Spleen (tissue), 11 donors: Measurements from ENCODE around the gene PRIM2. TPM values are rescaled to one million over a fixed set of nuclear protein-coding genes. Genes with fewer than 3 reads are reported as not detected.
A peak's percentile ranks its signal among the peaks of the same experiment; 100 is the strongest.
"Not testable (repeated sequence)": the region's sequence is repeated elsewhere in the genome, so short reads cannot be mapped to it uniquely, and the experiment has no call there.

Experiments
- DNase-seq: peaks from one replicate; pipeline ENCODE4 v3.0.0-alpha.2; 2020
- H3K27ac ChIP-seq, 8 donors: fragments of 200-600 bp; sonication (generic) in 7 of 8; 1 replicate in 4 of 8; 2 replicates in 4 of 8; pipeline versions ENCODE4 v1.5.0 to v1.8.0; 2016 to 2021; ENCODE audit warnings: inconsistent platforms in 4 of 8, mild to moderate bottlenecking in 4 of 8, moderate library complexity in 1 of 8
- H3K27me3 ChIP-seq, 7 donors: fragments of 200-600 bp; sonication (generic) in 6 of 7; replicated peaks in 1 of 7; 1 replicate in 4 of 7; 2 replicates in 3 of 7; pipeline versions ENCODE4 v1.5.0 to v1.8.0; 2016 to 2021; ENCODE audit warnings: inconsistent platforms in 3 of 7, mild to moderate bottlenecking in 1 of 7
- H3K36me3 ChIP-seq, 6 donors: fragments of 200-600 bp; sonication (generic) in 5 of 6; 1 replicate in 4 of 6; 2 replicates in 2 of 6; pipeline versions ENCODE4 v1.5.0 to v1.8.0; 2016 to 2021; ENCODE audit warnings: inconsistent platforms in 2 of 6
- H3K4me1 ChIP-seq, 6 donors: fragments of 200-600 bp; sonication (generic) in 5 of 6; 1 replicate in 3 of 6; 2 replicates in 3 of 6; pipeline versions ENCODE4 v1.5.0 to v1.8.0; 2016 to 2021; ENCODE audit warnings: inconsistent platforms in 3 of 6
- H3K4me3 ChIP-seq, 8 donors: fragments of 200-600 bp; sonication (generic) in 7 of 8; 1 replicate in 4 of 8; 2 replicates in 4 of 8; pipeline versions ENCODE4 v1.5.0 to v1.8.0; 2016 to 2021; ENCODE audit warnings: inconsistent platforms in 4 of 8, mild to moderate bottlenecking in 4 of 8, moderate library complexity in 2 of 8
- H3K9me3 ChIP-seq, 8 donors: fragments of 200-600 bp; sonication (generic) in 7 of 8; 1 replicate in 4 of 8; 2 replicates in 4 of 8; pipeline versions ENCODE4 v1.5.0 to v1.8.0; 2016 to 2021; ENCODE audit warnings: inconsistent platforms in 4 of 8
- POLR2A ChIP-seq, 3 donors: fragments of 450-650 bp; IDR thresholded peaks; one replicate each; pipeline ENCODE4 v1.5.1; 2017; ENCODE audit warnings: antibody characterized with exemption in 3 of 3, mild to moderate bottlenecking in 1 of 3
- POLR2AphosphoS5 ChIP-seq, 3 donors: sonication (generic); formaldehyde crosslinking; IDR thresholded peaks; one replicate each; pipeline ENCODE4 v1.5.1; 2017; ENCODE audit warnings: antibody characterized with exemption in 3 of 3
- WGBS, 5 donors: extraction: QIAGEN DNeasy Blood & Tissue Kit in 3 of 5; methylation state at CpG; one replicate each; pipeline versions ENCODE4 v1.1.5 to v1.1.7; 2013 to 2018; 5-methylcytosine and 5-hydroxymethylcytosine counted together
- intact Hi-C: fragments of 100-400 bp; cut with DNase I; formaldehyde crosslinking; loops from one replicate; pipeline ENCODE4 v1.15.0; 2023; ENCODE audit warnings: low total_unique reads
- polyA plus RNA-seq, 3 donors: library from polyadenylated mRNA; stranded (reverse); fragments of 200-250 nt; gene quantifications; one replicate each; pipeline ENCODE4 v1.2.1, GENCODE V29; 2013
- total RNA-seq, 7 donors: library from RNA; depleted of rRNA in 3 of 7; stranded (reverse); fragments of >200 nt in 3 of 7; fragmentation: NEBNext Ultra II Directional in 4 of 7; extraction: Animal tissue kit (Norgen Biotek cat#: 25700) in 4 of 7; gene quantifications; one replicate each; pipeline versions ENCODE4 v1.1.0 to v1.2.1, GENCODE V29; 2016 to 2021
- TF ChIP-seq, protein P1 (sequence below), 11 experiments: fragments of 200-600 bp in 7 of 11; fragments of 450-650 bp in 4 of 11; sonication (generic) in 4 of 11; IDR thresholded peaks in 8 of 11; conservative IDR thresholded peaks in 3 of 11; 1 replicate in 7 of 11; 2 replicates in 4 of 11; pipeline versions ENCODE4 v1.4.0 to v1.8.0; 2016 to 2021; ENCODE audit warnings: antibody characterized with exemption in 11 of 11, inconsistent platforms in 4 of 11, mild to moderate bottlenecking in 1 of 11
- donor health status: healthy with polysubstance abuse.
- donor health status: DM: no; HTN: no; CAD: no; lungs with moderate emphysema.
- donor health status: DM: no; HTN: no; CAD: no.
- donor health status: Bipolar disorder and iron deficiency.
- donor health status: healthy.
- donor health status: DM: no; HTN: no; CAD: no.
- donor health status: DM: yes; HTN: yes; CAD: no.

PRIM2 gene
- total and polyA plus RNA-seq, 10 donors: 6.0 to 20.2 (median 13.9) TPM

DNA sequence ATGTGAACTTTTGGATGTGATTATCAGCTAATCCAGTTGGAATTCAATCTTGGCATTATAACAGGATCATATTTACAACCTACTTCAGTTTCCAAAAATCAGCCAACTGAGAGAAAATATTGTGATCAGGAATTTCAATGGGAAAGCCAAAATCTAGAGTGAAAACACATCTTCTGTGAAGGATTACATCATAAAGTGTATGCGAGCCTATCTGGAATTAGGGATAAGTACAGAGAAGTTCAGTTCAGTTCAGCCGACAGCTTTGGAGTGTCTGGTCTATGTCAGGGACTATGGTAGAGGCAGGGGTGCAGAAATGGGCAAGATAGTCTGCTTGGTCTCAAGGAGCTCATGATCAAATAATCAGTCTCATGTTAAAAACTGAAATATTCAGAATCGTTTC is 12.3 kb upstream of the PRIM2 start:
- 62 to 82% (median 76%) methylated on average over 3 of the region's 3 CpGs for WGBS, 5 donors
- H3K36me3 ChIP-seq: no peaks in the 10 kb centered on the region
- TF ChIP-seq, protein P1, sequence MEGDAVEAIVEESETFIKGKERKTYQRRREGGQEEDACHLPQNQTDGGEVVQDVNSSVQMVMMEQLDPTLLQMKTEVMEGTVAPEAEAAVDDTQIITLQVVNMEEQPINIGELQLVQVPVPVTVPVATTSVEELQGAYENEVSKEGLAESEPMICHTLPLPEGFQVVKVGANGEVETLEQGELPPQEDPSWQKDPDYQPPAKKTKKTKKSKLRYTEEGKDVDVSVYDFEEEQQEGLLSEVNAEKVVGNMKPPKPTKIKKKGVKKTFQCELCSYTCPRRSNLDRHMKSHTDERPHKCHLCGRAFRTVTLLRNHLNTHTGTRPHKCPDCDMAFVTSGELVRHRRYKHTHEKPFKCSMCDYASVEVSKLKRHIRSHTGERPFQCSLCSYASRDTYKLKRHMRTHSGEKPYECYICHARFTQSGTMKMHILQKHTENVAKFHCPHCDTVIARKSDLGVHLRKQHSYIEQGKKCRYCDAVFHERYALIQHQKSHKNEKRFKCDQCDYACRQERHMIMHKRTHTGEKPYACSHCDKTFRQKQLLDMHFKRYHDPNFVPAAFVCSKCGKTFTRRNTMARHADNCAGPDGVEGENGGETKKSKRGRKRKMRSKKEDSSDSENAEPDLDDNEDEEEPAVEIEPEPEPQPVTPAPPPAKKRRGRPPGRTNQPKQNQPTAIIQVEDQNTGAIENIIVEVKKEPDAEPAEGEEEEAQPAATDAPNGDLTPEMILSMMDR (IDR thresholded peaks at IDR 0.05 in 8 of 11, conservative IDR thresholded peaks at IDR 0.05 in 3 of 11): no peak
- TF ChIP-seq POLR2AphosphoS5 (IDR thresholded peaks at IDR 0.05): no peak
- TF ChIP-seq POLR2A (IDR thresholded peaks at IDR 0.05): no peak
- intact Hi-C loops: no loop called here
- no peak for DNase-seq
- no peak overlapping the region for H3K27ac ChIP-seq
- no peak overlapping the region for H3K4me3 ChIP-seq
- no peaks in the 10 kb centered on the region for H3K4me1 ChIP-seq
- no peaks in the 10 kb centered on the region for H3K9me3 ChIP-seq
- peaks cover 0 to 9% (median 0%) of the 10 kb centered on the region in 7 donors for H3K27me3 ChIP-seq

DNA sequence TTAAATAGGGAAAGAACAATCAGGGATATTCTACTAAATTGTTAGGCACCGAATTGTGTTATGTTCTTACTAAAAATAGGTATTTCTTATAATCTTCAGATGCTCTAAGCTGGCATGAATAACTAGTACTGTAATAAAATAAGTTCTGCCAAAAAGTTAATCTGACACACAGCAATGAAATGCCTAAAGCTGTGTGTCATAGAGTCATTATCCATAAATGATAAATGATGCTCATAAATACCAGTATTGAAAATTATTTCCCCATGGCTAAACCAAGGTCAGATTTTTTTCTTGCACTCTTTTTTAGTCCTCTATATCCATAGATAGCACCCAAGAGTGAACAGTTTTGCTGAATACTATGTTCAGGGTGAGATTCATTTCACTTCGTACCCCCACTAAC is 11.7 kb upstream of the PRIM2 start:
- H3K4me3 ChIP-seq: no peak overlapping the region
- H3K4me1 ChIP-seq: no peaks in the 10 kb centered on the region
- H3K27me3 ChIP-seq: peaks cover 0 to 12% (median 0%) of the 10 kb centered on the region in 7 donors
- intact Hi-C loops: no loop called here
- DNase-seq: no peak
- TF ChIP-seq, protein P1 (IDR thresholded peaks at IDR 0.05 in 8 of 11, conservative IDR thresholded peaks at IDR 0.05 in 3 of 11): no peak
- no peak for TF ChIP-seq POLR2A (IDR thresholded peaks at IDR 0.05)
- H3K27ac ChIP-seq: no peak overlapping the region
- no peaks in the 10 kb centered on the region for H3K9me3 ChIP-seq
- WGBS, 5 donors: 76 to 87% (median 83%) methylated on average over 2 of the region's 2 CpGs
- H3K36me3 ChIP-seq: no peaks in the 10 kb centered on the region

DNA sequence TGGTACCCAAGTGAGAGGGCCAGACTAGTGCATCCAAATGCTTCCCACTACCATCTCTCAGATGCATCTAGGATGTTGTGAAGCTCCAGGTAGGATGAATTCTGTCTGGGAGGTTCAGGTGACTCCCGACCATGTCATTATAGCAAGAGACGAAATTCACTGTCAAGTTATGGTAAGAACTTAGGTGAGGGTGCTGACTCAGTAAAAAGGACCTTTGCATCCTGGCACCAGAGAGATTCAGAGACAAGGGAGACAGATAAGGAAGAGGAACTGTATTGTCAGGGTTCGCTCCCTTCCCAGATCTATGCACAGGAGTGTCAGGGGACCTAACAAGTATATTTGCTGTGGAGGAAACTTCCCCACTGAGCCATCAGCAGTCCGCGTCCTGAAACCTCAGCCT is 11.2 kb upstream of the PRIM2 start:
- TF ChIP-seq POLR2AphosphoS5 (IDR thresholded peaks at IDR 0.05) (no peak), POLR2A (IDR thresholded peaks at IDR 0.05) (no peak)
- TF ChIP-seq, protein P1 (IDR thresholded peaks at IDR 0.05 in 8 of 11, conservative IDR thresholded peaks at IDR 0.05 in 3 of 11): no peak
- Histone ChIP-seq H3K36me3 (no peaks in the 10 kb centered on the region), H3K4me1 (no peaks in the 10 kb centered on the region), H3K27ac (no peak overlapping the region), H3K4me3 (no peak overlapping the region), H3K27me3 (peaks cover 0 to 13% (median 0%) of the 10 kb centered on the region in 7 donors), H3K9me3 (no peaks in the 10 kb centered on the region)
- WGBS, 5 donors: 60 to 82% (median 63%) methylated on average over 5 of the region's 5 CpGs
- intact Hi-C loops: no loop called here
- DNase-seq: no peak

DNA sequence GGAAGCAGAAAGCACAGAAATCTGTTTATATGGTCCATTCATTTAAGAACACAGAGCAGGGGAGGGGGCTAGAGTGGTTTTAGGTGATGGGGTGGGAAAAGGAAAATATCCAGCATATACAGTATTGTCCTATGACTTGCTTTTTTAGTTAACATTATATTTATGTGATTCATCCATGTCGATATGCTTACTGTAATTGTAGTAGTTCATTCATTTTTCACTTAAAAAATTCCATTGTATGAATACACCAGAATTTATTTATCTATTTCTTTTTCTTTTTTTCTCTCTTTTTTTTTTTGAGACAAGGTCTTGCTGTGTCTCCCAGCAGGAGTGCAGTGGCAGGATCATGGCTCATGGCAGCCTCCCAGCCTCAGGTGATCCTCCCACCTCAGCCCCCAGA is 9.6 kb upstream of the PRIM2 start:
- H3K36me3 ChIP-seq: no peaks in the 10 kb centered on the region
- WGBS, 5 donors: 84 to 94% (median 87%) methylated on average over 1 of the region's 1 CpG
- intact Hi-C loops: no loop called here
- no peak overlapping the region for H3K4me3 ChIP-seq
- TF ChIP-seq, protein P1 (IDR thresholded peaks at IDR 0.05 in 8 of 11, conservative IDR thresholded peaks at IDR 0.05 in 3 of 11): no peak
- TF ChIP-seq POLR2AphosphoS5 (IDR thresholded peaks at IDR 0.05) (no peak), POLR2A (IDR thresholded peaks at IDR 0.05) (no peak)
- DNase-seq: no peak
- H3K27ac ChIP-seq: no peak overlapping the region
- H3K27me3 ChIP-seq: peaks cover 0 to 13% (median 0%) of the 10 kb centered on the region in 7 donors
- no peaks in the 10 kb centered on the region for H3K4me1 ChIP-seq
- no peaks in the 10 kb centered on the region for H3K9me3 ChIP-seq

DNA sequence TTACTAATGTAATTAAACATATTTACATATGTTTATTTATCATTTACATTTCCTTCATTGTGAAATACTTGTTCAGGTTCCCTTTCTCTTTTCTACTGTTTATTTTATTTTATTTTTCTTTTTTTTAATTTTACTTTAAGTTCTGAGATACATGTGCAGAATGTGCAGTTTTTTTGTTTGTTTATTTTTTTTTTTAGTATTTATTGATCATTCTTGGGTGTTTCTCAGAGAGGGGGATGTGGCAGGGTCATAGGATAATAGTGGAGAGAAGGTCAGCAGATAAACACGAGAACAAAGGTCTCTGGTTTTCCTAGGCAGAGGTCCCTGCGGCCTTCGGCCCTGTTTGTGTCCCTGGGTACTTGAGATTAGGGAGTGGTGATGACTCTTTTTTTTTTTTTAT is 8.7 kb upstream of the PRIM2 start:
- WGBS, 5 donors: 68 to 100% (median 86%) methylated on average over 2 to 3 of the region's 3 CpGs
- H3K27me3 ChIP-seq: peaks cover 0 to 18% (median 0%) of the 10 kb centered on the region in 7 donors
- DNase-seq, H3K36me3 ChIP-seq, H3K4me1 ChIP-seq, H3K9me3 ChIP-seq, intact Hi-C loops, H3K27ac ChIP-seq, H3K4me3 ChIP-seq: not testable (repeated sequence)

DNA sequence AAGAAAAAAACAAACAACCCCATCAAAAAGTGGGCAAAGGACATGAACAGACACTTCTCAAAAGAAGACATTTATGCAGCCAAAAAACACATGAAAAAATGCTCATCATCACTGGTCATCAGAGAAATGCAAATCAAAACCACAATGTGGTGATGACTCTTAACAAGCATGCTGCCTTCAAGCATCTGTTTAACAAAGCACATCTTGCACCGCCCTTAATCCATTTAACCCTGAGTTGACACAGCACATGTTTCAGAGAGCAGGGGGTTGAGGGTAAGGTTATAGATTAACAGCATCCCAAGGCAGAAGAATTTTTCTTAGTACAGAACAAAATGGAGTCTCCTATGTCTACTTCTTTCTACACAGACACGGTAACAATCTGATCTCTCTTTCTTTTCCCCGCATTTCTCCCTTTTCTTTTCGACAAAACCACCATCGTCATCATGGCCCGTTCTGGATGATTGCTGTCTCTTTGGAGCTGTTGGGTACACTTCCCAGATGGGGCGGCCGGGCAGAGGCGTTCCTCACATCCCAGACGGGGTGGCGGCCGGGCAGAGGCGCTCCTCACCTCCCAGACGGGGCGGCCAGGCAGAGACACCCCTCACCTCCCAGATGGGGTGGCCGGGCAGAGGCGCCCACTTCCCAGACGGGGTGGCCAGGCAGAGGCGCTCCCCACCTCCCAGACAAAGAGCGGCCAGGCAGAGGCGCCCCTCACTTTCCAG is 7.2 kb upstream of the PRIM2 start:
- H3K9me3 ChIP-seq, H3K27ac ChIP-seq, H3K4me3 ChIP-seq, H3K4me1 ChIP-seq, H3K36me3 ChIP-seq, intact Hi-C loops: not testable (repeated sequence)
- 92 to 94% (median 93%) methylated on average over 20 to 21 of the region's 21 CpGs for WGBS, 5 donors
- peaks cover 0 to 19% (median 0%) of the 10 kb centered on the region in 7 donors for H3K27me3 ChIP-seq
- peak; percentile 71 for DNase-seq
